AG09309 (cell line): ENCODE data around the gene MYOZ2.
A peak's percentile ranks its signal among the peaks of the same experiment; 100 is the strongest.

Experiments used
- DNase-seq: peaks from one replicate; pipeline ENCODE4 v3.0.0-alpha.2; 2010; ENCODE audit warnings: low read depth
- H3K4me3 ChIP-seq: 2 replicates; pipeline ENCODE4 v1.5.1; 2011; ENCODE audit warnings: mild to moderate bottlenecking, low read depth, low read length, moderate library complexity; ENCODE audit not compliant: control insufficient read depth
- TF ChIP-seq, protein P1 (sequence below): IDR thresholded peaks from 2 replicates; pipeline ENCODE4 v1.5.1; 2011; ENCODE audit warnings: mild to moderate bottlenecking, low read depth, low read length, inconsistent platforms; ENCODE audit not compliant: insufficient read depth, control insufficient read depth; ENCODE audit errors: missing control alignments

MYOZ2 gene

DNA sequence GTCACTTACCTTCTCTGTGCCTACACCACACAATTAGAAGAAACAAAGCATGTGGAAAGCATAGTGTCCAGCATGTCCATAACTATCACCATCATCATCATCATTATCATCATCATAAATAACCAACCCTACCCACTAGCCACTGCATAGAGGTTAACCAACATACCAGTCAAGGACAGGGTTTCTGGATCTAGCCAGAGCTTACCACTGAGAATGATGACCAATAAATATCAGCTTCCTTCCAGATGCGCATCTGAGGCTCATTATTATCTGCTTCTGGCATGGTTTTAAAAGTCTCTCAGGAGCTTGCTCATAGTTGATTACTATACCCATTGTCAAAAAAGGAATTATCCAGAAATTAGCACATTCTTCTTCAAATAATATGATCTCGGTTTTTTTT lies 25.5 kb upstream of the MYOZ2 start:
- TF ChIP-seq, protein P1, sequence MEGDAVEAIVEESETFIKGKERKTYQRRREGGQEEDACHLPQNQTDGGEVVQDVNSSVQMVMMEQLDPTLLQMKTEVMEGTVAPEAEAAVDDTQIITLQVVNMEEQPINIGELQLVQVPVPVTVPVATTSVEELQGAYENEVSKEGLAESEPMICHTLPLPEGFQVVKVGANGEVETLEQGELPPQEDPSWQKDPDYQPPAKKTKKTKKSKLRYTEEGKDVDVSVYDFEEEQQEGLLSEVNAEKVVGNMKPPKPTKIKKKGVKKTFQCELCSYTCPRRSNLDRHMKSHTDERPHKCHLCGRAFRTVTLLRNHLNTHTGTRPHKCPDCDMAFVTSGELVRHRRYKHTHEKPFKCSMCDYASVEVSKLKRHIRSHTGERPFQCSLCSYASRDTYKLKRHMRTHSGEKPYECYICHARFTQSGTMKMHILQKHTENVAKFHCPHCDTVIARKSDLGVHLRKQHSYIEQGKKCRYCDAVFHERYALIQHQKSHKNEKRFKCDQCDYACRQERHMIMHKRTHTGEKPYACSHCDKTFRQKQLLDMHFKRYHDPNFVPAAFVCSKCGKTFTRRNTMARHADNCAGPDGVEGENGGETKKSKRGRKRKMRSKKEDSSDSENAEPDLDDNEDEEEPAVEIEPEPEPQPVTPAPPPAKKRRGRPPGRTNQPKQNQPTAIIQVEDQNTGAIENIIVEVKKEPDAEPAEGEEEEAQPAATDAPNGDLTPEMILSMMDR, result no peak
- H3K4me3 ChIP-seq, result no peak overlapping the region
- no peak for DNase-seq

DNA sequence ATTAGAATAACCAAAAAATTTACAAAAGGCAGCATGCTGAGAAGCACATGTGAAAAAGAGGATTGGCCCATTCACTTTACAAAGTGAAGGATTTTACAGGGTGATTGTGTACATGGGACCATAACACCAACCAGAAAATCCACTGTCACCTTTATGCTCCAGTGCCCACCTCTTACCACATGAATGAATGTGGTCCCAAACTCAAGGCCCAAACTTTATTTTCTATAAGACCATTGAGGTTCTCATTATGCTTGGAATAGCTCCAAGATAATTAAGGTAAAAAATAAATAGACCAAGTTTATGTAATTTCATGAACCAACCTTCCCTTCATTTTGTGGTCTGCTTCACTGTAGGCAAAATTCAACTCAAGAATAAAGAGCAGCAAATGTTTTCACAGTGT lies 24.3 kb upstream of the MYOZ2 start:
- no peak overlapping the region for H3K4me3 ChIP-seq
- DNase-seq, result no peak
- TF ChIP-seq, protein P1, result no peak

DNA sequence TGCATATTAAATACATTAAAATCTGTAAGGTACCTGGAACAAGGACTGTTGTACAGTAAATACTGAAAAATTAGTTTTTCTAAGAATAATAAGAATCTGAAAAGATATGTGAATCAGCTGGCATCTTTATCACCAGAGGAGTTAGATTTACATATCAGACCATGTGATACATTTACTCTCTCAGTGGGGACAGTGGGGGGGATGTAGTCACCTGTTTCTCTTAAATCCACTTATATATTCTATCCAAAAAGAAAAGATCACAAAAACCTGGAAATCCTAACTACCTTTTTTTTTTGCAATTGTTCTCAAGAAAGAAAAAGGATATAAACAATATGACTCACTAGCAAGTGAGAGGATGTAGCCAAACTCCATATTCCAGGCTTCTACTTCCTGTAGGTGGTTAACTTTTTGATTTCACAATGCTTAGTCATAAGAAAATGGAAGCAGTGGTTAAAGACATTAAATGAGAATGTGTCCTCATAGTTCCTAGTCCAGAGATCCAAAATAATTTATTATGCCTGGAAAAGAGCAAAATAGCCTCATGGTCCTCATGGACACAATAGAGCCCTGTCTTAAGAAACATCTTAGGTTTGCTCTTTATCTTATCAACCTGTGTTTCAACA lies 22.5 kb upstream of the MYOZ2 start:
- peak; percentile 89 for DNase-seq
- no peak overlapping the region for H3K4me3 ChIP-seq
- TF ChIP-seq, protein P1, result no peak

DNA sequence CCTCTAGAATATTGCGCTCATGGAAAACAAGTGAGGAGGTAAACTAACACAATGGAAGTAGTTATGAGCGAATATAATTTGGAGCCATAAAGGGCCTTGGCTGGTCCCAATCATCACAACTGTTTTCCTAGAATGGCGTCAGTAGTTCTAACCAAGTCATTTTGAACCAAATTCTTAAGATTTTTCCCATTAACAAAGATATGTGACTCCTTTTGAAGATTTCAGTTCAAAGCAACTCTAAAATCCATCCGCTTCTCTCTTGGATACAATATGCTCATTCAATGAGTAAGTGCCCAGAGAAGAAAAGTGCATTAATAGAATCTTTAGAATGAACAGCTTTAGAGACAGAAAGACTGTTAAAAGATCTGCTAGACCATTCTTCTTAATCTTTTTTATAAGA lies 19.6 kb upstream of the MYOZ2 start:
- no peak for DNase-seq
- H3K4me3 ChIP-seq, result no peak overlapping the region
- TF ChIP-seq, protein P1, result no peak

DNA sequence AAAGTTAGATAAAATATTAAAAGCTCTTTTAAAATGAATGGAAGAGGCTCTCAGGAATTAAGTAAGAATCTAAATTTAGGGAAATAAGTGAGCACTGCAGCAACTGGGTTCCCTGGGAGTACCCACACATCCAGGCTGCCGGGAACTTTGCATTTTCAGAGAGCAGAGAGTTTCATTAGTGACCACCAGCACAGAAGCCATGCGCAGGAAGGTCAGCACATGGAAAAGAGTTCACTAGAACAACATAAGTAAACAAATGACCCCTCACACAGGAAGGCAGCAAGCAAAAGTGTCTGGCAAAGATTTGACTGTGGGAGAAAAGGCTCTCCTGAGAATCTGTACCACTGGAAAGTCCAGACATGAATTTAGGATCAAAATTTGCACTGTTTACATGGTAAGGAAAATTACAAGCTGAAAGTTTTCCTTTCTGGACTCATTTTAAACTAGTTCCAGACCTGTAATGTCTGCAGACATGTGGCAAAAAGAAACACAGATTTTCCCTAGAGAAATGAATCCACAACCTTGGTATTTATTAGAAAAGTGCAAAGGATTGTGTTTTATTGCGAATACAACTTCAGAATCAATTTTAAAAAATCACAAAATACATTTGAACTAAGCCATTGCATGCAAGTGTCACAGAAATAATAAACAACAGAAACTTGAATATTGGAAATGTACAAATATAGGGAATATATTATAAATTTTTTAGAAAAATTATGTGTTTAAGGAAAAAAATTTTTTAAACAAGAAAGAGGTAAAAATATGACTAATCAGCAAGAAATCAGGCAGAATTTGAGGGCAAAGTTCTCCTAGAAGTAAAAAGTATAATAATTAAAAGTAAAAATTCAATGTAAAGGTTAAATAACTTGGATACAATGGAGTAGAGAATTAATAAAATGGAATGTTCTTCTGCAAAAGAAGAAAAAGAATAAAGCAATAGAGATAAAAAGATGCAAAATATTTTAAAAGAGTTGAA lies 18.4 kb upstream of the MYOZ2 start:
- TF ChIP-seq, protein P1, result no peak
- H3K4me3 ChIP-seq, result no peak overlapping the region
- no peak for DNase-seq

DNA sequence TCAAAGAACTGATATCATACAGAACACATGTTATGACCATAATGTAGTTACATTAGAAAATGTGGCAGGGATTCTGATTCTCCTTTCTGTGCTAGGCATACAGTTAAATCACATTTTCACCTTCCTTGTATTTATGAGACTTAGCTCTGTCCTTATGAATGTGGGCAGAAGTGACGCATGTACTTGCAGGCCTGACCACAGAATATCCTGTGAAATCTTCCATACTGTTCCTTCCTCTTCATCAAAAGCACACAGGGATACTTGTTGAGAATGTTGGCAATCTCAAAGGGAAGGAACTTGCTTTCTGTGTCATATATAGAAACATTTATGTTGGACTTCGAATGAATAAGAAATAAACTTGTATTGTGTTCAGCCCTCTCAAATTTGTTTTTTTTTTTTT lies 17.2 kb upstream of the MYOZ2 start:
- H3K4me3 ChIP-seq, result no peak overlapping the region
- no peak for DNase-seq
- TF ChIP-seq, protein P1, result no peak
